Activated CD4-positive, alpha-beta T cell treated with anti-CD3 and anti-CD28 coated beads for 24 hours (primary cell): ENCODE measurements around the gene CHMP3.
A peak's percentile ranks its signal among the peaks of the same experiment; 100 is the strongest.
"Not testable (repeated sequence)": the region's sequence is repeated elsewhere in the genome, so short reads cannot be mapped to it uniquely, and the experiment has no call there.

Experiments used
- DNase-seq, 2 donors: peaks; one replicate each; pipeline ENCODE4 v3.0.0-alpha.2; 2020; ENCODE audit warnings: low read depth in 2 of 2

The CHMP3 gene

DNA sequence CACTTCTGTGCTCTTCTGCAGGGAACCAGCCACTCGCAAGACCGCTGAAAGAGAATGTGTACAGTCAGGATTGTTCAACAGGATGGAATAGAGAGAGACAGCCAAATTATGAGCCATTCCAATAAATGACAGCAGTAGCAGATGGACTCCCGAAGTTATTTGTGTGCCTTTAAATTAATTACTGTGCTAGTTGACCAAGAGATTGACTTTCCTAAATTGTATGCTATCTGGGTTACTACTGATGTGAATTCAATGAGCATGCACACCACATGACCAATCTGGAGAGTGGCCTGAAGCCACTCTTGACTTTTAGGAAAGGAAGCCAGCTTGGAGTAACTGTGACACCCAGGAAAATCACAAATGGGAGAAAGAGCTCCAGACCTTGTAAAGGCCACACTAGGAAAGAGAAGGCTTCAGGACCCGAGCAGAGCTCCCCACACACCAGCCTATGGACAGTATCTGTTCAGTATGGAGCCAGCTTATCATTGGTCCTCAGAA, 52.8 kb downstream of the CHMP3 start:
- DNase-seq = no peak

- DNase-seq = no peak
These were observed 55.6 kb downstream of the CHMP3 start for GRCh38 chr2:86507600-86507999.

DNA sequence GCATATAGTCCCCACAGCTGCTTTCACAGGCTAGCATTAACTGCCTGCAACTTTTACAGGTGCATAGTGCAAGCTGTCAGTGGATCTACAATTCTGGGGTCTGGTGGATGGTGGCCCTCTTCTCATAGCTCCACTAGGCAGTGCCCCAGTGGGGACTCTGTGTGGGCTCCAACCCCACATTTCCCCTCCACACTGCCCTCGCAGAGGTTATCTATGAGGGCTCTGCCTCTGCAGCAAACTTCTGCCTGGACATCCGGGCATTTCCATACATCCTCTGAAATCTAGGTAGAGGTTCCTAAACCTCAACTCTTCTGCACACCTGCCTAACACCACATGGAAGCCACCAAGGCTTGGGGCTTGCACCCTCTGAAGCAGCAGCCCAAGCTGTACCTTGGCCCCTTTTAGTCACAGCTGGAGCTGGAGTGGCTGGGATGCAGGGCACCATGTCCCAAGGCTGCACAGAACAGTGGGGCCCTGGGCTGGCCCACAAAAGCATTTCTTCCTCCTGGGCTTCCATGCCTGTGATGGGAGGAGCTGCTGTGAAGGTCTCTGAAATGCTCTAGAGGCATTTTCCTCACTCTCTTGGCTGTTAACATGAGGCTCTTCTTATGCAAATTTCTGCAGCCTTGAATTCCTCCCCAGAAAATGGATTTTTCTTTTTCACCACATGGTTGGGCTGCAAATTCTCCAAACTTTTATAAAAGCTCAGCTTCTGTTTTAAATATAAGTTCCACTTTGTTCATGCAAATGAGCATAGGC, 62.7 kb downstream of the CHMP3 start:
- DNase-seq = no peak

DNA sequence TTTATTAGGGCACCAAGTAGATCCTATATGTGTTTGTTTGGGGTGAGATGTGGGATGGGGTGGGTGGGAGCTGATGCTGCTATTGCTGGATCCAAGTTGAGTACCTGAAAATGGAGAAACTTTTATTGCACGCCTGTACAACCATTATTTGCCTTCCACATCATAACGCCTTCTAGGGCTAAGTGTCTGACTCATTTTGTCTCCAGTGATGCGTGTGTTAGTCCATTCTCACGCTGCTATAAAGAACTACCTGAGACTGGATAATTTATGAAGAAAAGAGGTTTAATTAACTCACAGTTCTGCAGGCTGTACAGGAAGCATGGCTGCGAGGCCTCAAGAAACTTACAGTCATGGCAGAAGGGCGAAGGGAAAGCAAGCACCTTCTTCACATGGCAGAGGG, 63.9 kb downstream of the CHMP3 start:
- no peak for DNase-seq

GRCh38 chr2:86498468-86499260, 64.6 kb downstream of the CHMP3 start:
- DNase-seq = no peak

DNA sequence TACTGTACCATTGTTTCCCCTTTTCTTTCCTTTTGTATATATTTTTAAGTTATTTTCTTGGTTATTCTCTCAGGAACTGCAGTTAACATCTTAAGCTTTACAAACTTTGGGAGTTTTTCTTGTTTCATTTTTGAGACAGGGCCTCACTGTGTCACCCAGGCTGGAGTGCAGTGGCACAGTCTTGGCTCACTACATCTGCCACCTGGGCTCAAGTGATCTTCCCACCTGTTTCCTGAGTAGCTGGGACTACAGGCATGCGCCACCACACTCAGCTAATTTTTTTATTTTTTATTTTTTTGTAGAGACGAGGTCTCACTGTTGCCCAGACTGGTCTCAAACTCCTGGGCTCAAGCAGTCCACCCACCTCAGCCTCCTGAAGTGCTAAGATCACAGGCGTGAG, 66.9 kb downstream of the CHMP3 start:
- not testable (repeated sequence) for DNase-seq

GRCh38 chr2:86492048-86492453, 71.2 kb downstream of the CHMP3 start:
- no peak for DNase-seq

- DNase-seq = no peak
These were observed 72.2 kb downstream of the CHMP3 start for GRCh38 chr2:86491088-86491487.

- no peak for DNase-seq
These were observed 73.0 kb downstream of the CHMP3 start for GRCh38 chr2:86490245-86490644.

DNA sequence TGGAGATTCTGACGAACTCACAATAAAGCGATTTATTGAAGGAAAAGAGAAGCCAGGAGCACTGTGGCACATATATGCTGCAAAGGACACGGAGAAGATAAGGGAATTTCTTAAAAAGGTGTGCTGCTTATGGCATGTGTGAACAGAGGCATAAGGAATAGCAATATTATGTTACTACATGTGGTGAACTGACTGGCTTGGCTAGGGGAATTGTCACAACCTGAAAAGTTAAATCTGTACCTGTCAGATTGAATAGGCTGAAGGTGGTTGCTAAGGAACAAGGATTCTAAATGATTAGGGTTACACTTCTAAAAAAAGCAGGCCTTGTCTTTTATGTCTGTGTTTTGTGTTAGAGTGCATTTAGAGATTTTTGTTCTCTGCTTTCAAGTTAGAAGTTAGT, 73.7 kb downstream of the CHMP3 start:
- DNase-seq = no peak

DNA sequence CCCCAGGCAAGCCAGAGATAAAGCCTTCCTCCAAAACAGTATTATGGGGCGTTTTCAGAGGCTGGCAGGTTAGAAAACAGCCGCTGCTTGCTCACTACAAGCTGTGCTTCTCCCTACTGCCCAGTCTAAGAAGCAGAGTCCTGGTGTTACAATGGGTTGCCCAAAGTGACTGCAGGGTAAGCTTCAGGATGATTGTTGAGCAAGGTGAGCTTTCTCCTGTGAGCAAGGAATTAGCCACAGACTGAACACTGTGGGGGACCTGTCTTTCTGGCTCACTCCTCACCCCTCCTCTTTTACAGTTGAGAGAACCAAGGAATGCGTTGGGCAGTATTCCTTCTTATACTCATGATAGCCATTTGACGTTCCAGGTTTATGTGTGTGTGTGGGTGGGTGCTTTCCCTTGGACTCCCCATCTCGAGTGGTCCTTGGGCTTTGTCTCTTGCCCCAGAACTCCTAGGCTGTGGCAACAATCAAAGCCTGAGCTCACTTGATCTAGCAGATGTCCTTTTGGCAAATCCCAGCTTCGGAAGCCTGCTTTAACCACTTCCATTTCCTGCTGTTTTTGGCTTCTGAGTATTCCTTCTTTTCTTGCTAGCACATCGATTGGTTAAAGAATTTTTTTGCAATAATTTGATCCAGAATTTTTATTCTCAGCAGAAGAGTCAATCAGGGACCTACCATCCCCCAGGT, 74.5 kb downstream of the CHMP3 start:
- no peak for DNase-seq

DNA sequence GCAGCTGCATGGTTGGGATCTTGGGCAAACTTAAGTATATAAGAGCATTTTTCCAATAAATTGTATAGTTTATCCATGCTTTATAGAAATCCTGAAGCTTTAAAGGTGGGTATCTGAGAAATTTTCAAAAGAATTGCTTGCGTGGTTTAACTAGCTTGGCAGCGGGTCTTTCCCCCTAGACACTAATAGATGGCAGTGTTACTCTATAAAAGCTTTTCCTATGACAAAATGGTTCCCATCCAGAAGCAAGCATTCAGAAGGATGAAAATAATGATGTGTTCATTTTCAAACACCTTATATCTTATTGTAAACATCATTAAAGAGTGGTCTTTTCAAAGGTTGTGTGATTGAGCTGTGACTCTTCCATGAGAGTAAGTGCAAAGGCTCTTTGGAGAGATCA, 76.2 kb downstream of the CHMP3 start:
- no peak for DNase-seq

DNA sequence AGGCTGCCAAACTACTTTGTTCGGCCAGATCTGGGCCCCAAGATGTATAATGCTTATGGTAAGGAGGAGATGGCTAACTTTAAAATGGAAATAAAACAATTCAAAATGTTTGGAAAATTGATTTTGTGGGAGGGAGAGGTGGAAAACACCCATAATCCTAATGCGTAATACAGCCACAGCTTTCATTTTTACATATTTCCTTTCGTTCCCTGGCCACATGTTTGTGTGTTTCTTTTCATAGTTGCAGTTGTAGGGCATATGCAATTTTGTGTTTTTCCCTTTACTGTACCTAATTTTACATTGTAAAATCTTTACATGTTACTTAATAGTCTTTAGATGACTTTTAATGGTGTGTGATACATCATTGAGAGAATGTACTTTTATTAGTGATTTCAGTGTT, 77.4 kb downstream of the CHMP3 start:
- no peak for DNase-seq

DNA sequence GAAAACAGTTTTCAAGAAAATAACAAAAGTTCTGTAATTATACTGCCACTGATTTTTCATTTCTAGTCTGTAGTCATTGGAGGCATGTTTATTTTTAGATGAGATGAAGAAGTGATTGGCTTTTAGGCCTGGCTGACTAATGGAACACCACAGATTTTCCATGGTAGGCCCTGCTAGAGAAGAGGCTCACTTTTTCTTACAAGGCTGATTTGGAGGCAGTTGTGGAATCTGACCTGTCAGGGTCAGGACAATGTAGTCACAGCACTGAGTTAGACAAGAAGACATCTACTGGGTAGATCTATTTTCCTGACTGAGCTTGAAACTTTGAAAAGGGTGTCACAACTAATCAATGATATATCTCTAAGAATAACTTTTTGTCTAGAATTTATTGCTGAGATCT, 78.1 kb downstream of the CHMP3 start:
- DNase-seq = no peak

GRCh38 chr2:86484385-86484784, 78.9 kb downstream of the CHMP3 start:
- DNase-seq = no peak

- peak in 1 of 2 donors; percentile 10 for DNase-seq
These were observed 81.2 kb downstream of the CHMP3 start for GRCh38 chr2:86482034-86482433.

DNA sequence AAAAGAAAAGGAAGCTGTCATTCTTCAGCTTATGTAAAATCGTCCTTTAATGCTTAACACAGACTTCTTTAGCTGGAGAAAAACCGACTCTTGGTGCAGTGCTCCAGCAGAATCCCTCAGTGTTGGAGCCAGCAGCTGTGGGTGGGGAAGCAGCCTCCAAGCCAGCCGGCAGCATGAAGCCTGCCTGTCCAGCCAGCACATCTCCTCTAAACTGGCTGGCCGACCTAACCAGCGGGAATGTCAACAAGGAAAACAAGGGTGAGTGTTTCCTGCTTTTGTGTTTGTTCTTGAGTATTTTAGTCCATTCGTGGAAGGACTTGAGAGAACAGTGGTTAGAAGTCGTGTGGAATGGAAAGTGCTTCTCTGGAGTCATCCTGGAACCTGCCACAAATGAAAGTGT, 83.1 kb downstream of the CHMP3 start:
- DNase-seq = no peak

DNA sequence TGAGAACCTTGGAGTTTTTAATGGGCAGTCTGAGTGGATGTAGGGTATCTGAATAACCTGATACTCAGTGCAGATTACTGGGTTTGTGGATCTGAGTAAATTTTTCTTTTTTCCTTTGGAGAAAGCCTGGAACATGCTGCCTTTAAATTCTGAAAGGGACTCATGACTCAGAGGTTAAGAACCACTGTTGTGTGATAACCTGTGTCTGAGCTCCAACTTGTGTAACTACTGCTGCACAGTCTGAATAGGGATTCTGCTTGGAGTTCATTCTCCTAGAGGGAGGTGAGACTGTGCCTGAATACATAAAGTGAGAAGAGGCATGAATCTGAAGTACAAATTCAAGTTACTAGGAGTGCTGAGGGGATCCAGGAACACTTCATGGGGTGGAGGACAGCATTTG, 85.9 kb downstream of the CHMP3 start:
- no peak for DNase-seq

DNA sequence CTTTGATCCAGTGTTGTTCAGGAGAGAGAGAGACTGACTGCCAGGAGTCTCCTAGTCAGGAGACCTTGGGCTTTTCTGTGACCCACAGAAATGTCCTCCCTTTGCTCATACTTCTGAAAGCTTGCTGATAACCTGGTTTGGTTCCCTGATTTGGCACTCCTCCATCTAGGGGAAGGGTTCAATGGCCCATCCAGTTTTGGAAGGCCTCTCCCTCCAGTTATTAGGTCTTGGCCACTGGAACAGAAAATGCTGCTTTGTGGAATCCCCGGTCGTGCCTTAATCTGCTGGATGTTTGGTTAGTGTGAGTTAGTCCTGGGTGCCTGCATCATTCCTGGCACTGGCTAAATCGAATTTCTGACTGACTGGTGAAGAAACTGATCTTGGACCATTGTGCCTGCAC, 86.3 kb downstream of the CHMP3 start:
- DNase-seq = no peak

- no peak for DNase-seq
These were observed 87.2 kb downstream of the CHMP3 start for GRCh38 chr2:86476092-86476491.

- DNase-seq = no peak
These were observed 91.6 kb downstream of the CHMP3 start for GRCh38 chr2:86471637-86472036.

GRCh38 chr2:86470890-86471289, 92.4 kb downstream of the CHMP3 start:
- DNase-seq = no peak
